GM20000 (cell line): ENCODE data around the gene GAS1.

Source experiments
- DNase-seq: peaks from one replicate; pipeline ENCODE4 v3.0.0; 2012; ENCODE audit warnings: low spot score
- CTCF ChIP-seq: IDR thresholded peaks from 2 replicates; pipeline ENCODE4 v1.5.1; 2012; ENCODE audit warnings: mild to moderate bottlenecking, control low read depth; ENCODE audit errors: extremely low read depth, missing control alignments

The GAS1 gene

GRCh38 chr9:86962692-86963091 is 15.4 kb upstream of the GAS1 start:
- no peak for DNase-seq
- TF ChIP-seq CTCF, result no peak

- no peak for DNase-seq
- no peak for TF ChIP-seq CTCF
Observed at GRCh38 chr9:86960938-86961337, 13.6 kb upstream of the GAS1 start.

GRCh38 chr9:86958203-86958602 is 10.9 kb upstream of the GAS1 start:
- DNase-seq, result no peak
- no peak for TF ChIP-seq CTCF

GRCh38 chr9:86955561-86955960 is 8.3 kb upstream of the GAS1 start:
- no peak for TF ChIP-seq CTCF
- DNase-seq, result no peak

- TF ChIP-seq CTCF, result no peak
- DNase-seq, result no peak
Observed at GRCh38 chr9:86955042-86955441, 7.7 kb upstream of the GAS1 start.

- TF ChIP-seq CTCF, result no peak
- DNase-seq, result no peak
Observed at GRCh38 chr9:86953181-86953580, 5.9 kb upstream of the GAS1 start.

GRCh38 chr9:86948074-86948929 is 996 bp upstream of the GAS1 start:
- peak; percentile 49 for TF ChIP-seq CTCF
- DNase-seq, result peak; percentile 76
